HG02678 (cell line): Measurements from ENCODE around the gene TRIM46.

ENCODE experiments used
- ATAC-seq: cut with Tn5 transposase; IDR thresholded peaks from one replicate; pipeline ENCODE4 v1.9.1; 2021; ENCODE audit warnings: mild to moderate bottlenecking, moderate library complexity; ENCODE audit not compliant: unreplicated experiment

Gene TRIM46, protein sequence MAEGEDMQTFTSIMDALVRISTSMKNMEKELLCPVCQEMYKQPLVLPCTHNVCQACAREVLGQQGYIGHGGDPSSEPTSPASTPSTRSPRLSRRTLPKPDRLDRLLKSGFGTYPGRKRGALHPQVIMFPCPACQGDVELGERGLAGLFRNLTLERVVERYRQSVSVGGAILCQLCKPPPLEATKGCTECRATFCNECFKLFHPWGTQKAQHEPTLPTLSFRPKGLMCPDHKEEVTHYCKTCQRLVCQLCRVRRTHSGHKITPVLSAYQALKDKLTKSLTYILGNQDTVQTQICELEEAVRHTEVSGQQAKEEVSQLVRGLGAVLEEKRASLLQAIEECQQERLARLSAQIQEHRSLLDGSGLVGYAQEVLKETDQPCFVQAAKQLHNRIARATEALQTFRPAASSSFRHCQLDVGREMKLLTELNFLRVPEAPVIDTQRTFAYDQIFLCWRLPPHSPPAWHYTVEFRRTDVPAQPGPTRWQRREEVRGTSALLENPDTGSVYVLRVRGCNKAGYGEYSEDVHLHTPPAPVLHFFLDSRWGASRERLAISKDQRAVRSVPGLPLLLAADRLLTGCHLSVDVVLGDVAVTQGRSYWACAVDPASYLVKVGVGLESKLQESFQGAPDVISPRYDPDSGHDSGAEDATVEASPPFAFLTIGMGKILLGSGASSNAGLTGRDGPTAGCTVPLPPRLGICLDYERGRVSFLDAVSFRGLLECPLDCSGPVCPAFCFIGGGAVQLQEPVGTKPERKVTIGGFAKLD

DNA sequence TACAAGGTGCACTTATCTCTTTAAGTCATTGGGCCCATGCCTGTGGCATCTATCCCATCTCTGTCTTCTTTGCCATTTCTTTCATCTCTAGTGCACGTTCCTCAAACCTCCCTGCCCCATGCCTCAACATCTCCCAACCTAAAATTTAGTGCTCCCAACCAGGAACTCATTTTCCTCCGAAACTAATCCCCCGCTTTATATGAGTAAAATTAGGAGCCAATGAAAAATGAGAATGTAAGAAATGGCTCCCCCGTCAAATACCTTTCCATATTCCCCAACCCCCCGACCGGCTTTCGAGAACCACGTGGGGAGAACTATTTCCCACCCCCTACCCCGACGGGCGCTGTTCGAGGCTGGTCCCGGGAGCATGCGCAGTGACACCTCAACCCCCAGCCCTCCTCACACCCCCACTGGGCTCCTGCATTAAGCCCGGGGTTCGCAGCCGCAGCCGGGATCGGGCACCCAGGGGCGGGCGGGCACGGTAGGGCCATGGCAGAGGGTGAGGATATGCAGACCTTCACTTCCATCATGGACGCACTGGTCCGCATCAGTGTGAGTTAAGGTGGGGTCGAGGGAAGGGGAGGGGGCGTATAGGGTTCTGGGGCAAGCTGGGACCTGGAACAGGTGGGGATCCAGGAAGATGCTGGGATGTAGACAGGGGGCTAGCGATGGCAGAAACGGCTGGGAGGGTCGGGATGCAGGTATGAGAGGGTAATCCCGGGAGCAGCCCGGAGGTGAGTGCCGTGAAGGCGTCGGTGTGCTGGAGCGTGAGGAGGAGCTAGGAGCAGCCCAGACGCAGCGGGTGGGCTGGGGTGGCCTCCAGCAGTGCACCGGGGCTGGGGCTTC is at the start of gene TRIM46:
TSS of gene TRIM46 (plus strand) at position 372 of the 846 bp plus-strand sequence. CDS start at position 490, 118 bp downstream.
- ATAC-seq: no peak

DNA sequence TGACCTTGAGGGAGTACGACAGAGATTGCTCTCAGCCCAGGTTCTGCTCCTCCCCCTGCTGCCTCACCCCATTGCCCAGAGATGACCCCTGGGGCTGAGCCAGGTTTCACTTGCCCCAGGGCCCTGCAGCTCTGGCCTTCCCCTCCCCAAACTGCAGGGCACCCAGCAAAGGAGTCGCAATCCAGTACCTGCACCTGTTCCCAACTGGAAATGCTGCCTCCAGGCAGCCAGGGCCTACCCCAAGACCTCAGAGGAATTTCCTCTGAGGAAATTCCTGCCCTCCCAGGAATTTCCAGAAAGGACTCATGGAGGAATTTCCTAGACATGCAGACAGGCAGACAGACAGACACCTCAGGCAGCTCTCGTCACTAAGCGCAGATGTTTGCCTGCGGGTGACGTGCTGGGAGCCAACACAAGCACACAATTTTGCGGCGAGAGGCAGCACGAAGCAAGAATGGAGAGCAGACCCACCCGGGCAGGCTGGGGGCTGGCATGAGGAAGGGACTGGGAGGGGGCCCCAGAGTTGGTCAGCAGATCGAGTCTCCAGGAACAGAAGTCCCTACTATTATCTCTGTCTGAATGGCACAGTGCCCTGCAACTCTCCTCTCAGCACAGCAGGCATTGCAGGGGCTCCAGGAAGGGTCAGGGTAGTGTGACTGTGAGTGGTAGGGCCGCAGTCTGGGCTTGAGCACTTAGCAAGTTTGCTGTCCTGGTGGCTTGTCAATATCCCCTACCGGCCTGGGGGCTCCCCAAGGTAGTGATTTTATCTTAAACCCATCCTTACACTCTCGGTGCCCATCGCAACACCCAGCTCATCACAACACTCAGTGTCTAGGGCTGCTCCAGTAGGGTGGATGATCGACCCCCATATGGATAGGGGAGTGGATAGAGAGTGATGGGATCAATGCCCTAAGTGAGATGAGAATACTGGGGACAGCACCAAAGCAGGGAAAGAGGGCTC is 48.9 kb upstream of the TRIM46 start:
- ATAC-seq: no peak

DNA sequence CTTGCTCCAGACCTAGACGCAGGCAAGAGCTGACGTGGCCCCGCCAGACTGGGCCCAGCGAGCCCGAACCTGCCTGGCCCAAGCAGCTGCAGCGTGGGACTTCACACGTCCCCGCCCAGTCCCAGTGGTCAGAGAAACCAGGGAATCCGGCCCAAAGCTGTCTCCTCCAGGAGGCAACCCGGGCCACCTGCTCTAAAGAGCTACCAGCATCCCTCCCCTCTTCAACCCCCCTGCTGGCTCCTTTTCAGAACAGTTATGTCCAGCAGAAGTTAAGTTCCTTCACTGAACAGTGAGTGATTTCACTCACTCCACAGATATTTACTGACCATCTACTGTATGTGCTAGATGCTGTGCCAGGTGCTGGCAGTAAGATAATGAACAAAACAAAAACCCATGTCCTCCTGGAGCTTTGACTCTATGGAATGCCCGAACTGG is 48.1 kb upstream of the TRIM46 start:
- ATAC-seq: no peak

DNA sequence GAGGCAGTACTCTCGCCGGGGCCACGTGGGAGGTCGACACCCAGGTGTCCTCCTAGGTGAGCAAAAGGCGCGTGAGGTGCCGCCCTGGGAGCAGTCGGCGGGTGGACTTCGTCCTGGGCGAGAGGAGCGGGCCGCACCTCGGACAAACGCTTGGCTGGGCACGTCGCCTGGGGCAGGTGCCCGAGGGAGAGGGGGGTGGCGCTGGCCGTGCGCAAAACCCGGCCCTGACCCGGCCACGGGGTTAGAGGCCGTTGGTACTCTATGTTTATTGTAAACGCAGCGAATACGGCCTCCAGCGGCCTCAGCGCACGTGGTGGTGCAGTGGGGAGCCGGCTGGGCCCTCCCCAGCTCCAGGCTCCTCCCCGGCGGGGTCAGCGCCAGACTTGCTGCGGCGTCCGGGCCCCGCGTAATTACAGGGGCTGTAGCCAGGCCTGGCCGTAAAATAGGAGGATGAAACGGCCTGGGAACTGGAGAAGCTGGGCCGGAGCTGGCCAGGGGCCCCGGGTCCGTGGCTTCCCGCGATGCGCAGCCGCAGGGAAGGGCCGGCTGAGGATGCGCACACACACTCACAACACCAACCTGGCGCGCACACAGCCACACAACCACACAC is 47.6 kb upstream of the TRIM46 start:
- ATAC-seq: no peak

DNA sequence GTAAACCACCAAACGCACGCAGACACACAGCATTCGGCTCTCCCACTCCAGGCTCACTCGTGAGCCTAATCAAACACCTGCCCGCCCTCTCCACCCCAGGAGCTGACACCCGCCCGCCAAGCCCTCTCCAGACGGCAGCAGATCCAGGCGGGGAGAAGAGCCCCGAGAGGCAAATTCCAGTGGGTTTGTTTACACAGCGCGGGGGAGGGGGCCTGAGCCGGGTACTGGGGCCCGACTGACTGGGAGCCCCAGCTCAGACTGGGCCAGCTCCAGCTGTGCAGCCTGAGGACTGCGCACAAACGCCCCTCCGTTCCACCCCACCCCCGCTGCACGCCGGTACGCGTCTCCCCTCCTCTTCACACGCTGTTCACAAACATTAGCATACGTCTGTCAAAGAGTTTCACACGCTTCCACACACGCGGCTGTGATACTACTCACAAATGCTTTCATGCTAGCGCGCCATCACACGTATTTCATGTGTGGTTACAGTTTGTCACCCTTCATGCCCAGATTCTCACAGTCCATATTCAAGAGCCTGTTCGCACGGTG is 47.0 kb upstream of the TRIM46 start:
- no peak for ATAC-seq

DNA sequence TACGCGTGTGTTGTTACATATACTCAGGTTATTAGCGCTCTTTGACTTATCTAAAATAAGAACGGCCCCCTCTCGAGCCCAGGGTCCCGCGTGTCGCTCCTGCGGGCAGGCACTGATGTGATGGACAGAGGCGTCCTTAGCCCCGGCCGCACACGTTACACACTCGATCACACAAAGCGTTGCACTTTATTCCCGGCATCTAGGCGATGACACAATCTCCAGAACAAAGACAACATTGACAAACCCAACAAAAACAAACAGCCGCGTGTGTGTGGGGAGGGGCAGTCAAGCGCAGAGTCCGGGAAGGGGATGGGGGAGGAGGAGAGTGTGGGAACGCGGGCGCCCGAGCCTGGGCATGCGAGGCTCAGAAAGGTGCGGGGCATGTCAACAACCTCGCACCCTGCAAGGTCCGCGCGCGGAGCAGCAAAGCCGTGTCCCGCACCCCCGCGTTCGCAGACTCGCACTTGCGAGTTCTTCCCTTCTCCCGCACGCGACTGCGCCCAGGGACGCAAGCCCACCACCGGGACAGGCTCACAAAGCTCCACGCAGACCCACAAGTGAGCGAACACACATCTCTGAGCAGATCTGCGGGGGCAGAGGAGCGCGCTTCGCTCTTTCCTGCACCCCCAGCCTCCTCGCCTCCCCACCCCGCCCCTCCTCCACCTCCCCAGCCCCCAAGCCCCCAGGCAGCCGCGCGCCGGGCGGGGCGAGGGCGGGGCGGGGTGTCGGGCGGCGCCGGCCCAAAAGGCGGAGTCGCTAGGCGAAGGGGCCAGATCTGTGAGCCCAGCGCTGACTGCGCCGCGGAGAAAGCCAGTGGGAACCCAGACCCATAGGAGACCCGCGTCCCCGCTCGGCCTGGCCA is 46.3 kb upstream of the TRIM46 start, which contains the start of gene EFNA1:
TSS of gene EFNA1 (plus strand) at position 772 of the 862 bp plus-strand sequence. CDS start 102 bp downstream, outside the sequence.
- no peak for ATAC-seq

DNA sequence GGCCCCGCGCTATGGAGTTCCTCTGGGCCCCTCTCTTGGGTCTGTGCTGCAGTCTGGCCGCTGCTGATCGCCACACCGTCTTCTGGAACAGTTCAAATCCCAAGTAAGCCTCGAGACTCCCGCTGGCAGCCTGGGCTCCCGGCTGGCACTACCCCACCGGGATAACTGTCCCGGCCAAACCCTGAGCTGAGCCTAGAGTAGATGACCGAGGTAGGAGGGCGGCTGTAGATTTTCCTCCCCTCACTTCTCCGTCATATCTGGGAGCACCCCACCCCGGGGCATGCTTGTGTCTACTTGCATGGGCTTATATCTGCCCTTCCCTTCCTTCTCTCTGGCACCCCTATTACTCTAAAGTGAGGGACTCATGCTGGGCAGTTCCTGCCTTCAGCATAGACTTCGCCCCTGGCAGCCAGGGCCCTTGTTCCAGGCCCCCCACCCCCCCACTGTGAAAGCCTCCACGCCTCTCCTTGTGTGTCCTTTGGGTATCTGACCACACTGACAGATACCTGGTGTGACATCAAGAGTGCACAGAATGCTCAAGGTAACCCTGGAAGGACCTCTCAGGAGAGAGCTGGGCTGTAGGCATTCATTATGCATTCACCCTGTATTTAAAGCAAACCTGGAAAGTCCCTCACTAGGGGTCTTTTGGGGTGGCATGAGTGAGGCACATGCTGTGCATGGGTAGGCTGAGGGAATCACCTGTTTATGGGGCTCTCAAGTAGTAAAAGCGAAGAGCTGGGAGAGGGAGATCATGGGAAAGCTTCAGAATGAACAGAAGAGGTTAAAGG is 45.5 kb upstream of the TRIM46 start:
- no peak for ATAC-seq

DNA sequence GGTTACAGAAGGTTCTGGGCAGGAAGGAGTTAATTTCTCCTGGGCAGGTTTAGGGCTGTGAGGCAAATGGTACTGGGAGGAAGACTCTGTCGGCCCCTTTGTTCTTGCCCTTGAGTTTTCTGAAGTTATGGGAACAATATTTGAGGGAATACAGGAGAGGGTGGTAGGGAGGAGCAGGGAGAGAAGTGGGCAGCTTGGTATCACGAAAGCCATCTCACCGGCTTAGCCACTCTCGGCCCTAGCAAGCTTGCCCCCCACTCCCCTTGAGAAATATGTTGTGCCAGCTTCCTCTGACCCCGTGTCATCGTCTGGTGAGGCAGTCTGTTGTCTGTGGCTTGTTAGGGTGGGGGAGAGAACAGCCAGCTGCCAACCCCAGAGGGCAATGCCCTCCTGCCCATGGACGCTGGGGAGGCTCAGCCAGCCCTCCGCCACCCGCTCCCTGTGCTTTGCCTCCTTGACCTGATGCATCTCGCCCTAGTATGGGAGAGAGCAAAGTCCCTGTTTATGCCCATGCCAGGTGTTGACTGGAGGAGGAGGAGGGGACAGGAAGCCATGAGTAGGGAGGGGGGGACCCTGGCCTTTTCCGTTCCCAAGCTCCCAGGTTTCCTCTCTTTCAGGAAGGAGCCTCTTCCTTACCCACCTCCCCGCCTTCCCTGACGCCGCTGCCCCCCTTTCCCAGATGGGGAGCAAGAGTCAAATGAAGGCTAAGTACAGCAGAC is 44.7 kb upstream of the TRIM46 start:
- ATAC-seq: no peak

DNA sequence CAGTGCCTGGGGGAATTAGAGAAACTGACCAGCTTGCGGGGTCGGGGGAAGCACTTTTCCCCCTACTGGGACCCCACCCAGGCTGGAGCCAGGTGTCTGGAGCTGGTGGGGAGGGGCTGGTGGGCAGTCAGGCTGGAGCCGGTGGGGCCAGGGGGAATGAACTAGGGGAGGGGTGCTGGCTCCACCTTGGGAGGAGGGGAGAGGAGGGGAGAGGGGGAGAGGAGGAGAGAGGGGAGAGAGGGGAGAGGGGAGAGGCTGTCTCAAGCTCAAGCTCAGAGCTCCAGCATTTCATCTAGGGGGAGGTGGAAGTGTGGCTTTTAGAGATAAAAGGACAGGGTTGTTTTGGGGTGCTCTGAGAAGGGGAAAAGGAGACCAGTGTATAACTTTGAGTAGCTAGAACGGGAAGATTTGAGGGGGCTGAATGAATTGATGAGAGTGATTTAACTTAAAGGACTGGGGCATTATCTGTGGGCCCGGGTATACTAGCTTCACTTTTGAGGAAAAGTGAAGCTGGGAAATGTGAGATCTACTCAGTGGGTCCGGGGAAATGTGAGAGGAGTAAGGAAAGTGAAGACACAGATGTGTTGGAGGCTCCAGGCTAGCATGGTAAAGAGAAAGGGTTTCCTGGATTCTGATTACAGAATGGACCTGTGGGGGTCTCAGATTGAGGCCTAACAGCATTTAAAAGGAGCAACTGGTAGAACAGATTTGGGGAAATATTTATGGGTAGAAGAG is 43.2 kb upstream of the TRIM46 start:
- no peak for ATAC-seq

DNA sequence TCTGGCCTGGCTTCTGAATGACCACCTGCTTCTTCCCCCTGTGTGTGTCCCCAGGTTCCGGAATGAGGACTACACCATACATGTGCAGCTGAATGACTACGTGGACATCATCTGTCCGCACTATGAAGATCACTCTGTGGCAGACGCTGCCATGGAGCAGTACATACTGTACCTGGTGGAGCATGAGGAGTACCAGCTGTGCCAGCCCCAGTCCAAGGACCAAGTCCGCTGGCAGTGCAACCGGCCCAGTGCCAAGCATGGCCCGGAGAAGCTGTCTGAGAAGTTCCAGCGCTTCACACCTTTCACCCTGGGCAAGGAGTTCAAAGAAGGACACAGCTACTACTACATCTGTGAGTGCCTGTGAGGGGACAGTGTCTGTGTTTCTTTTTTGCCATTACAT is 42.4 kb upstream of the TRIM46 start:
- no peak for ATAC-seq

DNA sequence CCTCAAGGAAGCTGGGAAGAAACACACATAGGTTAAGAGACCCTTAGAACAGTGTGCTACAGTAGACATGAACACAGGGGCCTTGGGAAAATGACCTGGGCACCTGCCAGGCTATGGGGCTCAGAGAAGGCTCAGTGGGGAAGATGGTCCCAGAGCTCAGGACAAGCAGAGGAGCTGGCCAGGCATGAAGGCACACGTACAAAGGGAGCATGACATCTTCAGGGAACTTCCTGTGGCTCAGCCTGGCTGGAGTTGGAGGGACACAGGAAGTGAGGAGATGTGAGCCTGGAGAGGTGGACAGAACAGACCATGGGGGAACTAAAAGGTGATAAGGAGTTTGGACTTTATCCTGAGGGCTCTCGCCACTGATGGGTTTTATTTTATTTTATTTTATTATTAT is 41.8 kb upstream of the TRIM46 start:
- no peak for ATAC-seq

DNA sequence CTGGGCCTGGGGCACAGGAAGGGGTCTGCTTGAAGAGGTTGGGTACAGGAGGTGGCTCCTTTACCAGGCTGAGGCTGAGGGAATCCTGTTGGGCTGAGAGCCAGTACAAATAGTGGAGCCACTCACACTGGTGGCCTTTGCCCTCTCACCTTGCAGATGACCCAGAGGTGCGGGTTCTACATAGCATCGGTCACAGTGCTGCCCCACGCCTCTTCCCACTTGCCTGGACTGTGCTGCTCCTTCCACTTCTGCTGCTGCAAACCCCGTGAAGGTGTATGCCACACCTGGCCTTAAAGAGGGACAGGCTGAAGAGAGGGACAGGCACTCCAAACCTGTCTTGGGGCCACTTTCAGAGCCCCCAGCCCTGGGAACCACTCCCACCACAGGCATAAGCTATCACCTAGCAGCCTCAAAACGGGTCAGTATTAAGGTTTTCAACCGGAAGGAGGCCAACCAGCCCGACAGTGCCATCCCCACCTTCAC is 39.8 kb upstream of the TRIM46 start:
- ATAC-seq: no peak

DNA sequence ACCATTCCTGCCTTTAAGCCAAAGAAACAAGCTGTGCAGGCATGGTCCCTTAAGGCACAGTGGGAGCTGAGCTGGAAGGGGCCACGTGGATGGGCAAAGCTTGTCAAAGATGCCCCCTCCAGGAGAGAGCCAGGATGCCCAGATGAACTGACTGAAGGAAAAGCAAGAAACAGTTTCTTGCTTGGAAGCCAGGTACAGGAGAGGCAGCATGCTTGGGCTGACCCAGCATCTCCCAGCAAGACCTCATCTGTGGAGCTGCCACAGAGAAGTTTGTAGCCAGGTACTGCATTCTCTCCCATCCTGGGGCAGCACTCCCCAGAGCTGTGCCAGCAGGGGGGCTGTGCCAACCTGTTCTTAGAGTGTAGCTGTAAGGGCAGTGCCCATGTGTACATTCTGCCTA is 39.3 kb upstream of the TRIM46 start:
- no peak for ATAC-seq

DNA sequence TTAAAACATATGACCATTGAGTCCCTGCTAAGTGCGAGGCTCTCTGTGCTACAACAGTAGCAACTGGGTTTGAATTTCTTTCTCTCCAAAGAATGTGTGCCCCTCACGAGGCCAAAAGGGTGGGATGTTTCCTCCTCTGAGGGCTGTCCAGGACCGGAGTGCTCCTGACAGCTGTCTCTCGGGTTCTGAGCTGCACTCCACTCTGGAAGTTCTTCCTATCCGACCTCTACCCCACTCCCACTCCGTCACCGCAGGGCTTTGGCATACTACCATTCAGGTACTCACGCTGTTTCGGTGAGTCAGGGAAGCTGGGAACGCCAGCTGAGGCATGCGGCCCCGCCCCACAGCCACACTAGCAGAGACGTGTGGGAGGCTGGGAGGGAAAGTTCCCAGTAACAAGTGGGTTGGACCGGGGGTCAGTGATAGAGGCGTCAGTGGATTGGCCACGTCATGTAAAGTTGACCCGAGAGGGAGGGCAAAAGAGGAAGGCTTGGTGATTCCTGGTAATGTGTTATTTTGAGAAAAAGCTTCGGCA is 38.7 kb upstream of the TRIM46 start:
- peak; percentile 22 for ATAC-seq

DNA sequence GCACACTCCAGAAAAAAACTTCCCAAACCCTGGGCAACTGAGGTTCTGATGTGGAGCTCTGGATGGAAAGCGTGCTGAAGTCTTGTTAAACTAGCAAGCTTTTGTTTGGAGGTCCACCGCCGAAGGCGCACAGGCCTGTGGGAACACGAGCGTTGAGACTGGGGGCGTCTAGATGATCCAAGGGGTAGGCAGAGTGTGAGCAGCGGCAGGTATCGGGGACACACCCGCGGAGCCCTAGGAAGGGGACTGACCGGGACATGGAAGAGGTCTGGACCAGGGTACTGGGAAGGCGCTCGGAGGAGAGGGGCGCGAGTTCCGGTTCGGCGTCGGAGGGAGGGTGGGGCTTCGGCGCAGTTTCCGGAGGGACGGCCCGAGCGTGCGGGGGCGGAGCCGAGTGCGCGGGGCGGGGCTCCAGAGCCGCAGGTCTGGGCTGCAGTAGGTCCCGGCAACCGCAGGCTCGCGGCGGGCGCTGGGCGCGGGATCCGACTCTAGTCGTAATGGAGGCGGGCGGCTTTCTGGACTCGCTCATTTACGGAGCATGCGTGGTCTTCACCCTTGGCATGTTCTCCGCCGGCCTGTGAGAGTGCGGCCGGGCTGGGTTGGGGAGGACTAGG is 38.1 kb upstream of the TRIM46 start, which contains the start of gene SLC50A1:
TSS of gene SLC50A1 (plus strand) at position 438 of the 614 bp plus-strand sequence. CDS start at position 498, 60 bp downstream.
- peak; percentile 82 for ATAC-seq
